Measurements from ENCODE around the gene SLC45A1. TPM values are rescaled to one million over a fixed set of nuclear protein-coding genes. Genes with fewer than 3 reads are reported as not detected.

SLC45A1 gene
- total and polyA plus RNA-seq, 9 of the 15 experiments (the other 6 are each of a cell fraction or from before 2014, with no cell fraction given): not detected

DNA sequence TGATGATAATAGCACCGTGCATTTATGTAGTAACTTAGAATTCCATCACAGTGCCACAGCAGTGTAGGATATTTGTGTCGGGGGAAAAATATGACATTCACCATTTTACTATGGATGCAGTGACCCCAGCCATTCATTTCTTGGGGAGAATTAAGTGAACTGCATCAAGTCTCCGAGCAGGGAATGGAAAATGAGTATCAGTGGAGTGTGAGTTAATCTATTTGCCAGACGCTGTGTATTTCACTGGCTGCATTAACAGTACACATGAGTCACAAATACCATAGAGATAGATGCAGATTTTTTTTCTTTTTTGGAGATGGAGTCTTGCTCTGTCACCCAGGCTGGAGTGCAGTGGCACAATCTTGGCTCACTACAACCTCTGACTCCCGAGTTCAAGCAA, 33.8 kb upstream of the SLC45A1 start (continued):
- TF ChIP-seq RBM39 (optimal IDR thresholded peaks at IDR 0.05; ENCODE audit: low read depth, low read length): no peak
- no peak for TF ChIP-seq XRCC3 (IDR thresholded peaks at IDR 0.05)
- TF ChIP-seq ILF3 (IDR thresholded peaks at IDR 0.05; ENCODE audit: borderline replicate concordance): no peak
- TF ChIP-seq ZNF77 (CRISPR knock-in tag; IDR thresholded peaks at IDR 0.05): no peak

DNA sequence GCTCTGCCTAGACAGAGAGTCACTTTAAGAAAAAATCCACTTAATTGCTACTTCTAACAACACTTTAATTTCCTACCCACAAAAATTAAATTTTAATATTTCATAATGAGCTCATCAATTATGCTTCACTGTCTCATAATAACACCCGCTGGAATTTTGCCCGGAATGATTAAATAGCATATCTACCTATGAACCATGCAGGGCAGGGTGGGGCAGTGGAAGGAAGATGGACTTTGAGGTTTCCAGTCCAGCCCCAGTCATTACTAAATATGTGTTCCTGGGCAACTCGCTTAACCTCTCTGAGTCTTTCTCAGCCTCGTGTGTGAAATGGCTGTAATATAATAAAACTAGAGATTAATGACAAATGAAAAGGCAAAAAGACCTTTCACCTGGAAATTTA, 32.8 kb upstream of the SLC45A1 start:
- CTCF ChIA-PET (ENCODE audit: low intra/inter-chr PET ratio): no interaction called here
- Histone ChIP-seq H3K9me3 (replicated peaks; ENCODE audit: control insufficient read depth, insufficient read depth, low read depth, low read length) (no peaks in the 10 kb centered on the region), H3K9ac (ENCODE audit: insufficient read depth in 1 of 2, low read depth in 2 of 2, low read length in 2 of 2) (no peak overlapping the region), H3K27me3 (ENCODE audit: control insufficient read depth in 2 of 2, insufficient read depth in 2 of 2, low read length in 2 of 2) (peaks cover 27 to 44% of the 10 kb centered on the region in 2 experiments), H3K36me3 (ENCODE audit: control insufficient read depth, insufficient read depth, low read length) (no peaks in the 10 kb centered on the region), H3K4me1 (replicated peaks in 1 of 2; ENCODE audit: control insufficient read depth in 2 of 2, insufficient read depth in 2 of 2, low read length in 2 of 2) (no peaks in the 10 kb centered on the region), H3K9me1 (ENCODE audit: control insufficient read depth, insufficient read depth, low read length) (no peaks in the 10 kb centered on the region), H3K79me2 (ENCODE audit: control insufficient read depth, insufficient read depth, low read length) (no peaks in the 10 kb centered on the region), H2AFZ (ENCODE audit: low read depth, low read length) (no peak overlapping the region), H3K27ac (ENCODE audit: extremely low read depth, low read depth, low read length) (no peak overlapping the region), H4K20me1 (replicated peaks; ENCODE audit: control insufficient read depth, insufficient read depth, low read length) (0 out of 2 replicates have a peak, but pooled peaks cover 3% of the 10 kb centered on the region), H3K4me3 (no peak overlapping the region), H3K4me2 (ENCODE audit: insufficient read depth, low read length) (no peak overlapping the region)
- TF ChIP-seq MEIS2 (IDR thresholded peaks at IDR 0.05; ENCODE audit: partially characterized antibody): no peak
- TF ChIP-seq XRCC3 (IDR thresholded peaks at IDR 0.05): no peak
- TF ChIP-seq ILF3 (IDR thresholded peaks at IDR 0.05; ENCODE audit: borderline replicate concordance): no peak
- TF ChIP-seq, protein P1, sequence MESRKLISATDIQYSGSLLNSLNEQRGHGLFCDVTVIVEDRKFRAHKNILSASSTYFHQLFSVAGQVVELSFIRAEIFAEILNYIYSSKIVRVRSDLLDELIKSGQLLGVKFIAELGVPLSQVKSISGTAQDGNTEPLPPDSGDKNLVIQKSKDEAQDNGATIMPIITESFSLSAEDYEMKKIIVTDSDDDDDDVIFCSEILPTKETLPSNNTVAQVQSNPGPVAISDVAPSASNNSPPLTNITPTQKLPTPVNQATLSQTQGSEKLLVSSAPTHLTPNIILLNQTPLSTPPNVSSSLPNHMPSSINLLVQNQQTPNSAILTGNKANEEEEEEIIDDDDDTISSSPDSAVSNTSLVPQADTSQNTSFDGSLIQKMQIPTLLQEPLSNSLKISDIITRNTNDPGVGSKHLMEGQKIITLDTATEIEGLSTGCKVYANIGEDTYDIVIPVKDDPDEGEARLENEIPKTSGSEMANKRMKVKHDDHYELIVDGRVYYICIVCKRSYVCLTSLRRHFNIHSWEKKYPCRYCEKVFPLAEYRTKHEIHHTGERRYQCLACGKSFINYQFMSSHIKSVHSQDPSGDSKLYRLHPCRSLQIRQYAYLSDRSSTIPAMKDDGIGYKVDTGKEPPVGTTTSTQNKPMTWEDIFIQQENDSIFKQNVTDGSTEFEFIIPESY (CRISPR knock-in tag; IDR thresholded peaks at IDR 0.05): no peak
- TF ChIP-seq, protein P2, sequence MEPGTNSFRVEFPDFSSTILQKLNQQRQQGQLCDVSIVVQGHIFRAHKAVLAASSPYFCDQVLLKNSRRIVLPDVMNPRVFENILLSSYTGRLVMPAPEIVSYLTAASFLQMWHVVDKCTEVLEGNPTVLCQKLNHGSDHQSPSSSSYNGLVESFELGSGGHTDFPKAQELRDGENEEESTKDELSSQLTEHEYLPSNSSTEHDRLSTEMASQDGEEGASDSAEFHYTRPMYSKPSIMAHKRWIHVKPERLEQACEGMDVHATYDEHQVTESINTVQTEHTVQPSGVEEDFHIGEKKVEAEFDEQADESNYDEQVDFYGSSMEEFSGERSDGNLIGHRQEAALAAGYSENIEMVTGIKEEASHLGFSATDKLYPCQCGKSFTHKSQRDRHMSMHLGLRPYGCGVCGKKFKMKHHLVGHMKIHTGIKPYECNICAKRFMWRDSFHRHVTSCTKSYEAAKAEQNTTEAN (CRISPR knock-in tag; IDR thresholded peaks at IDR 0.05): no peak
- no peak for TF ChIP-seq NCOA4 (IDR thresholded peaks at IDR 0.05; ENCODE audit: partially characterized antibody)
- TF ChIP-seq CBFB (CRISPR knock-in tag; IDR thresholded peaks at IDR 0.05): no peak
- TF ChIP-seq TAF15 (IDR thresholded peaks at IDR 0.05; ENCODE audit: low read depth, low read length): no peak
- FAIRE-seq (no peak), ATAC-seq (no peak), DNase-seq (ENCODE audit: extremely low read depth in 1 of 4, low spot score in 3 of 4) (no peak)
- no TSS peak for BruUV-seq (replicated peaks)
- intact Hi-C loops (cut with micrococcal nuclease): no loop called here
- POLR2A ChIA-PET: interaction anchor here (0.6 to 0.7 kb wide), 2 partner anchors 68 to 151 kb away, joined by 3 to 4 read pairs; no protein-coding TSS in a partner anchor
- whole genome bisulfite sequencing (ENCODE audit: insufficient coverage, low coverage, missing lambda C conversion rate): 0% methylated on average over 4 of the region's 4 CpGs
- in situ Hi-C loops (cut with MboI): no loop called here

Data from K562 (cell line).